CD4-positive, alpha-beta T cell treated with Interleukin-17A for 4 hours (primary cell): Measurements from ENCODE around the gene C17orf107.

Experiments
- DNase-seq: peaks from one replicate; pipeline ENCODE4 v3.0.0-alpha.2; 2020; ENCODE audit warnings: mixed read lengths

The C17orf107 gene

DNA sequence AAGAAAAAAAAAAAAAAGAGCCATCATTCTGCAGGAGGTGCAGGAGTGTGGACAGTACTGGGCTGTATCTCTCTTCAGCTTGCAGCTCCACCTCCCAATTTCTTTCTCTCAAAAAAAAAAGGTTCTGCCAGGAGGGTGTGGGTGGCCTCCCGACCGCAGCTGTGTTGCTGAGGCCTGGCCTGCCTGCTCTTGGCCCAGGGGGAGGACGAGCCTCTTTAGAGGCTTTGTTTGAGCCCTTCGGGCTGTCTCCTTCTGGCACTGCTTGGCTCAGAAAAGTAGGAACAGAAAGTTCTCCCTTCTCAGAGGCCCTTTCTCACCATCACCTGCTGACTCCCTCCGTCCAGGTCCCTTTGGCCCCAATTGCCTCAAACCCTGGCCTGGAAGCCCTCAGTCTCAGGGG is 22.2 kb upstream of the C17orf107 start:
- DNase-seq, result no peak

GRCh38 chr17:4879601-4880000 is 19.7 kb upstream of the C17orf107 start:
- no peak for DNase-seq

GRCh38 chr17:4880857-4881256 is 18.5 kb upstream of the C17orf107 start:
- DNase-seq, result no peak

- DNase-seq, result peak; percentile 84
These were observed 17.4 kb upstream of the C17orf107 start for GRCh38 chr17:4881761-4882555.

GRCh38 chr17:4884489-4884888 is 14.8 kb upstream of the C17orf107 start:
- no peak for DNase-seq

DNA sequence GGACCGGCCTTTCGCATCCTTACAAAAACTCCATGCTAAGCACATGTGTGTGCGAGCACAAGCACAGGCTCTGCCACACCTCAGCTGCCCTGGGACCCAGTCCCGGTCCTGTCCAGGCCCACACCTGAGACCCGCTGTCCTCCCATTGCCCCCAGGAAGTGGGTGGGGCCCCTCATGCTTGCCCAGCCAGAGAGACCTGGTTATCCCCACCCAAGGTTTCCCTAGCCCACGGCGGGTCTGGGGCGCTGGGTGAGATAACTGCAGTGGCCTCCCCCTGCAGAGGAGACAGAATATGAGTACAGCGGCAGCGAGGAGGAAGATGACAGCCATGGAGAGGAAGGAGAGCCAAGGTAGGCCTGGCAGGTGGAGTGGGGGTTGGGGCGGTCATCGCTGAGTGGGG is 12.5 kb upstream of the C17orf107 start:
- no peak for DNase-seq

DNA sequence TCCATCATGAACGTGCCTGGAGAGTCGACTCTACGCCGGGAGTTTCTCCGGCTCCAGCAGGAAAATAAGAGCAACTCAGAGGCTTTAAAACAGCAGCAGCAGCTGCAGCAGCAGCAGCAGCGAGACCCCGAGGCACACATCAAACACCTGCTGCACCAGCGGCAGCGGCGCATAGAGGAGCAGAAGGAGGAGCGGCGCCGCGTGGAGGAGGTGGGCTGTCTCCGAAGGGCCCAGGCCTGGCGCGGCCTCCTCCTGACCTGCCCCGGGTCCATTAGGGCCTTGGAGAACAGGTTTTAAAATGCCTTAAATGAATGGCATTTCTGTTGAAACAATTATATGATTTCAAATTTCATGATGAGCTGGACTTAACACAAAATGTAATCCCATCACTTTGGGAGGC is 11.8 kb upstream of the C17orf107 start:
- no peak for DNase-seq

- no peak for DNase-seq
These were observed 7.6 kb upstream of the C17orf107 start for GRCh38 chr17:4891411-4892410.

- no peak for DNase-seq
These were observed 6.7 kb upstream of the C17orf107 start for GRCh38 chr17:4892499-4893221.

DNA sequence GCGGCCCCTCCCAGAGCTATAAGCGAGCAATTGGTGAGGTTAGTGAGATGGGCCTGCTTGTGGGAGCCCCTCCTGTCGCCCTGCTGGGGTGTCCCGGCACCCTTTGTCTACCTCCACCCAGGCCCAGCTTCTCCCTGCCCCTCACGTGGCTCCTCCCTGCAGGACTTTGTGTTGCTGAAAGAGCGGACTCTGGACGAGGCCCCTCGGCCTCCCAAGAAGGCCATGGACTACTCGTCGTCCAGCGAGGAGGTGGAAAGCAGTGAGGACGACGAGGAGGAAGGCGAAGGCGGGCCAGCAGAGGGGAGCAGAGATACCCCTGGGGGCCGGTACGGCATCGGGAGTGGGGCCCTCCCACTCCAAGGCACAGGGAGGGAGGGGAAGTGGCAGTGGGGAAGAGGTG is 6.1 kb upstream of the C17orf107 start:
- DNase-seq, result no peak

- DNase-seq, result no peak
These were observed 5.4 kb upstream of the C17orf107 start for GRCh38 chr17:4893721-4894560.

GRCh38 chr17:4895121-4895520 is 4.2 kb upstream of the C17orf107 start:
- DNase-seq, result no peak

DNA sequence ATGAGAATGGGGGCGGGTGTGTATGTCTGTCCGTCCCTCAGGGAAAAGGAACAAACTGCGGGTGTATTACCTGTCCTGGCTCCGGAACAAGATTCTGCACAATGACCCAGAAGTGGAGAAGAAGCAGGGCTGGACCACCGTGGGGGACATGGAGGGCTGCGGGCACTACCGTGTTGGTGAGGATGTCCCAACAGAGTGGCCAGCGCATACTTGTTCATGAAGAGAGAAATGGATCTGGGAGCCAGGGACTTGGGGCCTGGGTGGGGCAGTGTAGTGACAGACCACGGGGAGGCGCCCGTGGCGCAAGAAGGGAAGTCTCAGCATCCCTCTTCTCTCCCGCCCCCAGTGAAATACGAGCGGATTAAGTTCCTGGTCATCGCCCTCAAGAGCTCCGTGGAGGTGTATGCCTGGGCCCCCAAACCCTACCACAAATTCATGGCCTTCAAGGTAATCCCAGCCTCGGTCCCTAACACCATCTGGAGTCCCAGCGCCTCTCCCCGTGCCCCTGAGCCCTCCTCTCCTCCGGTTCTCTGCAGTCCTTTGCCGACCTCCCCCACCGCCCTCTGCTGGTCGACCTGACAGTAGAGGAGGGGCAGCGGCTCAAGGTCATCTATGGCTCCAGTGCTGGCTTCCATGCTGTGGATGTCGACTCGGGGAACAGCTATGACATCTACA is 3.5 kb upstream of the C17orf107 start:
- DNase-seq, result no peak

- no peak for DNase-seq
These were observed 2.8 kb upstream of the C17orf107 start for GRCh38 chr17:4896332-4897197.

GRCh38 chr17:4897198-4897687 is 2.1 kb upstream of the C17orf107 start:
- DNase-seq, result no peak

GRCh38 chr17:4897785-4898184 is 1.6 kb upstream of the C17orf107 start:
- no peak for DNase-seq

DNA sequence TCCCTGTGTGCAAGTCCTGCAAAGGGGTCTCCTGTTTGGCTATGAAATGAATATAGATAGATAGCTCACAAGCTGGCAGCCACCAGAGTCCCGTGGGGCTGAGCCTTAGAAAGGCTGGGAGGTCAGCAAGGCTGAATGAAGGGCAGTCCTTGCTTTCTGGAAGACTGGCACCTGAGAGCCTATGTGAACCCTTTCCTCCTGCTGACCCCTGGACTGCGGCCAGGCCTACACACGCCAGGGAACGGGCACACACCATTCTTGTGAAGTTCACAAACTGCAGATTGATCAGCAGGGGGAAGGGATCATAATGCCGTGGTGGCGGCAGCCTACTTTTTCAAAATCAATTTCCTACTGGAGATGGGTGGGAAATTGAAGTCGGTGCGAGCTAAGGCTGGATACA is 985 bp upstream of the C17orf107 start:
- no peak for DNase-seq

DNA sequence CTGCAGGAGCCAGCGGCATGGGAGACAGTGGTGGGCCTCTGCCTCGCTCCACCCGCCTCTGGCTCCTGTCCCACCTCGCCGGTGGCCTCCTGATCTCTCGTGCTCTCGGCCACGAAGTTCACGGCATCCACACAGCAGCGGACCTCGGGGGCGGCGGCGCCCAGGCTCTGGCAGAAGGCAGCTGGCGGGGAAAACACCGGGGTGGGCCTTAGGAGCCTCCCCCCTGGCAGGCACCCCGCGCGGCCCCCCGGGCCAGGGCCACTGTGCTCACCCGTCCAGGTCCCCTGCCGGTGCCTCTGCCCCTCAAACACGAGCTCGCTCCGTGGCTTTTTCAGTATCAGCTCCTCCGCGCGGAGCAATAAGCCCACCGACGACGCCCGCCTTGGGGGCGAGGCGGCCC is 409 bp upstream of the C17orf107 start:
- no peak for DNase-seq

- peak; percentile 65 for DNase-seq
These were observed 1.1 kb downstream of the C17orf107 start for GRCh38 chr17:4900231-4901107.
